GM23338 (cell line): ENCODE data around the gene TEAD2. TPM values are rescaled to one million over a fixed set of nuclear protein-coding genes. Genes with fewer than 3 reads are reported as not detected.
"Not testable (repeated sequence)": the region's sequence is repeated elsewhere in the genome, so short reads cannot be mapped to it uniquely, and the experiment has no call there.

Experiments used
- ATAC-seq: fragments of 200-7000 bp; cut with Tn5 transposase; 3 replicates; pipeline ENCODE4 v1.9.1; 2020
- DNase-seq: peaks from one replicate; pipeline ENCODE4 v3.0.0-alpha.2; 2015; ENCODE audit warnings: low spot score
- H2AFZ ChIP-seq: fragments of 200-600 bp; sonication (generic); 2 replicates; pipeline ENCODE4 v1.8.0; 2016; ENCODE audit warnings: antibody characterized with exemption, mild to moderate bottlenecking, moderate library complexity
- H3F3A ChIP-seq: fragments of 200-600 bp; sonication (generic); replicated peaks from 2 replicates; pipeline ENCODE4 v1.8.0; 2017; ENCODE audit warnings: antibody characterized with exemption, mixed run types, low read depth
- H3K27ac ChIP-seq: fragments of 200-600 bp; sonication (generic); 2 replicates; pipeline ENCODE4 v1.6.1; 2016; ENCODE audit warnings: low read depth
- H3K27me3 ChIP-seq: fragments of 200-600 bp; sonication (generic); 2 replicates; pipeline ENCODE4 v1.8.0; 2016; ENCODE audit warnings: mild to moderate bottlenecking, mixed run types, moderate library complexity; ENCODE audit not compliant: insufficient read depth
- H3K36me3 ChIP-seq: fragments of 200-600 bp; sonication (generic); 2 replicates; pipeline ENCODE4 v1.8.0; 2016; ENCODE audit warnings: mild to moderate bottlenecking; ENCODE audit not compliant: insufficient read depth
- H3K4me1 ChIP-seq: fragments of 200-600 bp; sonication (generic); 2 replicates; pipeline ENCODE4 v1.8.0; 2016; ENCODE audit warnings: mild to moderate bottlenecking, moderate library complexity; ENCODE audit not compliant: insufficient read depth
- H3K4me2 ChIP-seq: fragments of 200-600 bp; sonication (generic); 2 replicates; pipeline ENCODE4 v1.7.1; 2017; ENCODE audit warnings: mixed run types
- H3K4me3 ChIP-seq: fragments of 200-600 bp; sonication (generic); 2 replicates; pipeline ENCODE4 v1.6.1; 2016; ENCODE audit warnings: mixed run types
- H3K79me2 ChIP-seq: fragments of 200-600 bp; sonication (generic); replicated peaks from 2 replicates; pipeline ENCODE4 v1.8.0; 2017; ENCODE audit warnings: mild to moderate bottlenecking; ENCODE audit not compliant: insufficient read depth
- H3K9me2 ChIP-seq: fragments of 200-600 bp; sonication (generic); 2 replicates; pipeline ENCODE4 v1.8.0; 2017; ENCODE audit not compliant: insufficient read depth
- H4K20me1 ChIP-seq: fragments of 200-600 bp; sonication (generic); replicated peaks from 2 replicates; pipeline ENCODE4 v1.8.0; 2017; ENCODE audit warnings: mild to moderate bottlenecking; ENCODE audit not compliant: insufficient read depth
- H3K27ac Mint-ChIP-seq: 2 replicates; pipeline ENCODE4 v1.8.0; 2020; ENCODE audit warnings: inconsistent platforms, mild to moderate bottlenecking, moderate library complexity, mixed read lengths
- H3K27me3 Mint-ChIP-seq: 3 replicates; pipeline ENCODE4 v1.8.0; 2022; ENCODE audit warnings: low read depth, mild to moderate bottlenecking, moderate library complexity, mixed read lengths, inconsistent platforms; ENCODE audit not compliant: insufficient read depth, poor library complexity
- H3K36me3 Mint-ChIP-seq: 3 replicates; pipeline ENCODE4 v1.8.0; 2021; ENCODE audit warnings: low read depth, mild to moderate bottlenecking, inconsistent platforms, moderate library complexity, mixed read lengths
- H3K4me1 Mint-ChIP-seq: 3 replicates; pipeline ENCODE4 v1.8.0; 2020; ENCODE audit warnings: mild to moderate bottlenecking, inconsistent platforms, mixed read lengths
- H3K4me3 Mint-ChIP-seq: 3 replicates; pipeline ENCODE4 v1.8.0; 2021; ENCODE audit warnings: moderate library complexity, mild to moderate bottlenecking, inconsistent platforms, mixed read lengths
- H3K9me3 Mint-ChIP-seq: 3 replicates; pipeline ENCODE4 v1.8.0; 2020; ENCODE audit warnings: moderate library complexity, mild to moderate bottlenecking, inconsistent platforms, mixed read lengths
- EZH2 ChIP-seq: fragments of 200-600 bp; sonication (generic); IDR thresholded peaks from one replicate; pipeline ENCODE4 v1.8.0; 2017; ENCODE audit warnings: antibody characterized with exemption, mild to moderate bottlenecking, low read depth; ENCODE audit not compliant: unreplicated experiment
- EZH2phosphoT487 ChIP-seq: fragments of 200-600 bp; sonication (generic); IDR thresholded peaks from one replicate; pipeline ENCODE4 v1.8.1; 2018; ENCODE audit warnings: antibody characterized with exemption; ENCODE audit not compliant: unreplicated experiment
- ZNF114 ChIP-seq: fragments of 250-450 bp; sonication (Bioruptor Pico); IDR thresholded peaks from 2 replicates; pipeline ENCODE4 v1.5.0; 2020; ENCODE audit warnings: mild to moderate bottlenecking, moderate library complexity
- ZNF331 ChIP-seq: fragments of 250-450 bp; sonication (Bioruptor Pico); IDR thresholded peaks from 2 replicates; pipeline ENCODE4 v1.5.0; 2020; ENCODE audit warnings: low read depth, mild to moderate bottlenecking, moderate library complexity
- polyA plus RNA-seq: library from polyadenylated mRNA; unstranded; fragments of >200 nt; fragmentation: Nextera tagmentation; extraction: Ambion mirVana; gene quantifications from 2 replicates; pipeline ENCODE4 v1.2.1, GENCODE V29; 2016
- total RNA-seq: library from RNA; depleted of rRNA; stranded (reverse); fragments of >200 nt; shearing (Covaris generic); gene quantifications from 2 replicates; pipeline ENCODE4 v1.2.3, GENCODE V29; 2014
- TF ChIP-seq, protein P1 (sequence below): IDR thresholded peaks from 2 replicates; pipeline ENCODE4 v1.6.1; 2016; ENCODE audit warnings: antibody characterized with exemption
- TF ChIP-seq, protein P2 (sequence below): fragments of 250-450 bp; sonication (Bioruptor Pico); IDR thresholded peaks from 2 replicates; pipeline ENCODE4 v1.5.0; 2020; ENCODE audit warnings: mild to moderate bottlenecking, moderate library complexity

Gene TEAD2
- total and polyA plus RNA-seq, 2 experiments from 2014 or later = 30.3 to 82.5 TPM

DNA sequence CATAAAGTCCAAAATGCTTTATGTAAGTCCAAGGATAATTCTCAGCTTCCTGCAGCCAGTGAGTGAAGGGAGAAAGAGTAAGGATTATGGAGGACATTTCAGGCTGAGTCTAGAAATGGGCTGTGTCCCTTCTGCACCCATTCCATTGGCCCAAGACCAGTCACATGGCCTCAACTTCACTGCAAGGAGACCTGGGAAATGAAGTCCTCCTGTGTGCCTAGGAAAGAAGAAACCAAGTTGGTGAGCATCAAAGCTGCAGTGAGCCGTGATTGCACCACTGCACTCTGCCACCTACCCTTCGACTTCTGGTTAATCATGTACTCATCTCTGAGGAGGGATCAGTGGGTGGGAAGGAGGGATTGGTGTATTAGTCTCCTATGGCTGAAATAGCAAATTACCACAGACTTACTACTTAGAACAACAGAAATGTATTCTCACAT lies 30.6 kb downstream of the TEAD2 start:
- DNase-seq = peak; percentile 74
- Histone ChIP-seq H2AFZ (no peak overlapping the region), H3K36me3 (no peaks in the 10 kb centered on the region), H3K4me3 (no peak overlapping the region), H3K27me3 (peaks cover 10% of the 10 kb centered on the region; the same call in 1 of the 2 replicates), H3K4me2 (no peak overlapping the region), H3F3A (0 out of 2 replicates have a peak, but pooled peaks cover 3% of the 10 kb centered on the region), H3K4me1 (no peaks in the 10 kb centered on the region), H4K20me1 (no peaks in the 10 kb centered on the region), H3K9me2 (no peaks in the 10 kb centered on the region), H3K27ac (no peak overlapping the region), H3K79me2 (no peaks in the 10 kb centered on the region)
- Mint-ChIP-seq H3K4me1 (peaks cover 10% of the 10 kb centered on the region), H3K4me3 (peak overlapping the region; percentile 44), H3K9me3 (no peaks in the 10 kb centered on the region; the same call in 2 of the 3 replicates), H3K36me3 (no peaks in the 10 kb centered on the region; the same call in 1 of the 3 replicates), H3K27me3 (peaks cover 18% of the 10 kb centered on the region), H3K27ac (no peak overlapping the region)
- peak; percentile 91 for ATAC-seq
- TF ChIP-seq EZH2 = no peak
- TF ChIP-seq EZH2phosphoT487 = no peak
- TF ChIP-seq, protein P1, sequence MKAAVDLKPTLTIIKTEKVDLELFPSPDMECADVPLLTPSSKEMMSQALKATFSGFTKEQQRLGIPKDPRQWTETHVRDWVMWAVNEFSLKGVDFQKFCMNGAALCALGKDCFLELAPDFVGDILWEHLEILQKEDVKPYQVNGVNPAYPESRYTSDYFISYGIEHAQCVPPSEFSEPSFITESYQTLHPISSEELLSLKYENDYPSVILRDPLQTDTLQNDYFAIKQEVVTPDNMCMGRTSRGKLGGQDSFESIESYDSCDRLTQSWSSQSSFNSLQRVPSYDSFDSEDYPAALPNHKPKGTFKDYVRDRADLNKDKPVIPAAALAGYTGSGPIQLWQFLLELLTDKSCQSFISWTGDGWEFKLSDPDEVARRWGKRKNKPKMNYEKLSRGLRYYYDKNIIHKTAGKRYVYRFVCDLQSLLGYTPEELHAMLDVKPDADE = 0 out of 2 replicates have a peak, but pooled peaks have one; percentile 30
- TF ChIP-seq ZNF331 (CRISPR knock-in tag) = no peak
- TF ChIP-seq ZNF114 (CRISPR knock-in tag) = no peak
- TF ChIP-seq, protein P2, sequence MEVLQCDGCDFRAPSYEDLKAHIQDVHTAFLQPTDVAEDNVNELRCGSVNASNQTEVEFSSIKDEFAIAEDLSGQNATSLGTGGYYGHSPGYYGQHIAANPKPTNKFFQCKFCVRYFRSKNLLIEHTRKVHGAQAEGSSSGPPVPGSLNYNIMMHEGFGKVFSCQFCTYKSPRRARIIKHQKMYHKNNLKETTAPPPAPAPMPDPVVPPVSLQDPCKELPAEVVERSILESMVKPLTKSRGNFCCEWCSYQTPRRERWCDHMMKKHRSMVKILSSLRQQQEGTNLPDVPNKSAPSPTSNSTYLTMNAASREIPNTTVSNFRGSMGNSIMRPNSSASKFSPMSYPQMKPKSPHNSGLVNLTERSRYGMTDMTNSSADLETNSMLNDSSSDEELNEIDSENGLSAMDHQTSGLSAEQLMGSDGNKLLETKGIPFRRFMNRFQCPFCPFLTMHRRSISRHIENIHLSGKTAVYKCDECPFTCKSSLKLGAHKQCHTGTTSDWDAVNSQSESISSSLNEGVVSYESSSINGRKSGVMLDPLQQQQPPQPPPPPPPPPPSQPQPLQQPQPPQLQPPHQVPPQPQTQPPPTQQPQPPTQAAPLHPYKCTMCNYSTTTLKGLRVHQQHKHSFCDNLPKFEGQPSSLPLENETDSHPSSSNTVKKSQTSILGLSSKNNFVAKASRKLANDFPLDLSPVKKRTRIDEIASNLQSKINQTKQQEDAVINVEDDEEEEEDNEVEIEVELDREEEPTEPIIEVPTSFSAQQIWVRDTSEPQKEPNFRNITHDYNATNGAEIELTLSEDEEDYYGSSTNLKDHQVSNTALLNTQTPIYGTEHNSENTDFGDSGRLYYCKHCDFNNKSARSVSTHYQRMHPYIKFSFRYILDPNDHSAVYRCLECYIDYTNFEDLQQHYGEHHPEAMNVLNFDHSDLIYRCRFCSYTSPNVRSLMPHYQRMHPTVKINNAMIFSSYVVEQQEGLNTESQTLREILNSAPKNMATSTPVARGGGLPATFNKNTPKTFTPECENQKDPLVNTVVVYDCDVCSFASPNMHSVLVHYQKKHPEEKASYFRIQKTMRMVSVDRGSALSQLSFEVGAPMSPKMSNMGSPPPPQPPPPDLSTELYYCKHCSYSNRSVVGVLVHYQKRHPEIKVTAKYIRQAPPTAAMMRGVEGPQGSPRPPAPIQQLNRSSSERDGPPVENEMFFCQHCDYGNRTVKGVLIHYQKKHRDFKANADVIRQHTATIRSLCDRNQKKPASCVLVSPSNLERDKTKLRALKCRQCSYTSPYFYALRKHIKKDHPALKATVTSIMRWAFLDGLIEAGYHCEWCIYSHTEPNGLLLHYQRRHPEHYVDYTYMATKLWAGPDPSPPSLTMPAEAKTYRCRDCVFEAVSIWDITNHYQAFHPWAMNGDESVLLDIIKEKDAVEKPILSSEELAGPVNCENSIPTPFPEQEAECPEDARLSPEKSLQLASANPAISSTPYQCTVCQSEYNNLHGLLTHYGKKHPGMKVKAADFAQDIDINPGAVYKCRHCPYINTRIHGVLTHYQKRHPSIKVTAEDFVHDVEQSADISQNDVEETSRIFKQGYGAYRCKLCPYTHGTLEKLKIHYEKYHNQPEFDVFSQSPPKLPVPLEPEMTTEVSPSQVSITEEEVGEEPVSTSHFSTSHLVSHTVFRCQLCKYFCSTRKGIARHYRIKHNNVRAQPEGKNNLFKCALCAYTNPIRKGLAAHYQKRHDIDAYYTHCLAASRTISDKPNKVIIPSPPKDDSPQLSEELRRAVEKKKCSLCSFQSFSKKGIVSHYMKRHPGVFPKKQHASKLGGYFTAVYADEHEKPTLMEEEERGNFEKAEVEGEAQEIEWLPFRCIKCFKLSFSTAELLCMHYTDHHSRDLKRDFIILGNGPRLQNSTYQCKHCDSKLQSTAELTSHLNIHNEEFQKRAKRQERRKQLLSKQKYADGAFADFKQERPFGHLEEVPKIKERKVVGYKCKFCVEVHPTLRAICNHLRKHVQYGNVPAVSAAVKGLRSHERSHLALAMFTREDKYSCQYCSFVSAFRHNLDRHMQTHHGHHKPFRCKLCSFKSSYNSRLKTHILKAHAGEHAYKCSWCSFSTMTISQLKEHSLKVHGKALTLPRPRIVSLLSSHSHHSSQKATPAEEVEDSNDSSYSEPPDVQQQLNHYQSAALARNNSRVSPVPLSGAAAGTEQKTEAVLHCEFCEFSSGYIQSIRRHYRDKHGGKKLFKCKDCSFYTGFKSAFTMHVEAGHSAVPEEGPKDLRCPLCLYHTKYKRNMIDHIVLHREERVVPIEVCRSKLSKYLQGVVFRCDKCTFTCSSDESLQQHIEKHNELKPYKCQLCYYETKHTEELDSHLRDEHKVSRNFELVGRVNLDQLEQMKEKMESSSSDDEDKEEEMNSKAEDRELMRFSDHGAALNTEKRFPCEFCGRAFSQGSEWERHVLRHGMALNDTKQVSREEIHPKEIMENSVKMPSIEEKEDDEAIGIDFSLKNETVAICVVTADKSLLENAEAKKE = no peak

DNA sequence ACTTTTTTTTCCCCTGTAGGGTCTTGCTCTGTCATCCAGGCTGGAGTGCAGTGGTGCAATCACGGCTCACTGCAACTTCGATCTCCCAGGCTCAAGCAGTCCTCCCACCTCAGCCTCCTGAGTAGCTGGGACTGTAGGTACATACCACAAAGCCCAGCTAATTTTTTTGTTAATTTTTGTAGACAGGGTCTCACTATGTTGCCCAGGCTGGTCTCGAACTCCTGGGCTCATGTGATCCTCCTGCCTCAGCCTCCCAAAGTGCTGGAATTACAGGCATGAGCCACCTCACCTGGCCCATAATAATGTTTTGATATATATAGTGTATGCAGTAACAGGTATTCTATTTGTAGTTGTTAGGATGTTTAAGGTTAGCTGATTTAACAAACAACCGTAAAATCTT lies 31.0 kb downstream of the TEAD2 start:
- peak overlapping the region; percentile 44 for H3K4me3 Mint-ChIP-seq
- not testable (repeated sequence) for ATAC-seq

More for the DNA sequence above, 31.0 kb downstream of the TEAD2 start:
- H3F3A ChIP-seq, H3K27ac ChIP-seq, H3K79me2 ChIP-seq, H3K27ac Mint-ChIP-seq, H3K36me3 Mint-ChIP-seq, H2AFZ ChIP-seq, H4K20me1 ChIP-seq, H3K4me2 ChIP-seq, H3K4me1 ChIP-seq, H3K36me3 ChIP-seq, H3K4me1 Mint-ChIP-seq, DNase-seq, H3K9me3 Mint-ChIP-seq, H3K27me3 ChIP-seq, H3K9me2 ChIP-seq, H3K4me3 ChIP-seq: not testable (repeated sequence)
- peaks cover 16% of the 10 kb centered on the region for H3K27me3 Mint-ChIP-seq
